Measurements from ENCODE around the gene ACYP1. TPM values are rescaled to one million over a fixed set of nuclear protein-coding genes. Genes with fewer than 3 reads are reported as not detected.
A peak's percentile ranks its signal among the peaks of the same experiment; 100 is the strongest.

Gene ACYP1
- total and polyA plus RNA-seq, 9 of the 15 experiments (the other 6 are each of a cell fraction or from before 2014, with no cell fraction given), result 19.9 to 113 (median 52.3) TPM

DNA sequence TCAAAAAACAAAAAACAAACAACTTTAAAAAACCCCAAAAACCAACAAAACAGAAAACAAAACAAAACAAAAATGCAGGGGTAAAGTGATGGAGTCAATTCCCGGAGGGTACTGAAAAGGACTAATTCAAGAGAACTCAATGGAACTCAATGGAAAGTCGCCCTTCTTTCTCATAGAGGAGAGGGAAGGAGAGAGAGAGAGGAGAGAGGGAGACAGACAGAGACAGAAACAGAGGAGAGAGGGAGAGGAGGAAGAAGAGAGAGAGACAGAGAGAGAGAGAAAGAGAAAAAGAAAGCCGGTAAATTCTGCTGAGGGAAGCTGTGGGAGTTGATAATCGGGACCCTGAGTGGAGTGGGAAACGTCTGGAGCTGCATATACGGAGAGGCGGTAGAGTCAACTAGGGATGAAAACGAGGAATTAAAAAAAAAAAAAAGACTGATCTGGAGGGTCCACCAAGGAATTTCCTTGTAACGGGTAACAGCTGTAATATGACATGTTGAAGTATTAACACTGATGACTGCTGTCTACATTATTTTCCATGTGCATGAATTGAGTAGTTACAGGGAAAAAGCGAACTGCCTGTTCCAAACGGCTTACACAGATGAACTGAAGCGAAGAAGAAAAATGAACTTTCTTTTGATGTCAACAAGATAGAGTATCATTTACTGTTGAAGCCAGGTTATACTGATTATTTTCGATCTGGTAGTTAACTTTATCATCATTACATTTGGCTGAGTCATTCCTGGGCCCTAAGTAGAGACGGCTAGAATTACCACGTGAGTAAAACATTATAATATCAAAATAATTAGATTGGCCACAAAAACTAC, 4.7 kb upstream of the ACYP1 start (continued):
- no peak for TF ChIP-seq NRF1 (conservative IDR thresholded peaks at IDR 0.05 in 1 of 2, IDR thresholded peaks at IDR 0.05 in 1 of 2)
- TF ChIP-seq, protein P1, sequence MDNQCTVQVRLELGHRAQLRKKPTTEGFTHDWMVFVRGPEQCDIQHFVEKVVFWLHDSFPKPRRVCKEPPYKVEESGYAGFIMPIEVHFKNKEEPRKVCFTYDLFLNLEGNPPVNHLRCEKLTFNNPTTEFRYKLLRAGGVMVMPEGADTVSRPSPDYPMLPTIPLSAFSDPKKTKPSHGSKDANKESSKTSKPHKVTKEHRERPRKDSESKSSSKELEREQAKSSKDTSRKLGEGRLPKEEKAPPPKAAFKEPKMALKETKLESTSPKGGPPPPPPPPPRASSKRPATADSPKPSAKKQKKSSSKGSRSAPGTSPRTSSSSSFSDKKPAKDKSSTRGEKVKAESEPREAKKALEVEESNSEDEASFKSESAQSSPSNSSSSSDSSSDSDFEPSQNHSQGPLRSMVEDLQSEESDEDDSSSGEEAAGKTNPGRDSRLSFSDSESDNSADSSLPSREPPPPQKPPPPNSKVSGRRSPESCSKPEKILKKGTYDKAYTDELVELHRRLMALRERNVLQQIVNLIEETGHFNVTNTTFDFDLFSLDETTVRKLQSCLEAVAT (IDR thresholded peaks at IDR 0.05), result peak; percentile 21 to 85; a peak in 1 of 4 replicates
- TF ChIP-seq RBM22 (IDR thresholded peaks at IDR 0.05; ENCODE audit: low read depth, low read length, poor library complexity, severe bottlenecking), result no peak
- TF ChIP-seq ZC3H11A (IDR thresholded peaks at IDR 0.05; ENCODE audit: low read depth, low read length), result no peak
- no peak for TF ChIP-seq ILF3 (IDR thresholded peaks at IDR 0.05; ENCODE audit: borderline replicate concordance)
- TF ChIP-seq, protein P2, sequence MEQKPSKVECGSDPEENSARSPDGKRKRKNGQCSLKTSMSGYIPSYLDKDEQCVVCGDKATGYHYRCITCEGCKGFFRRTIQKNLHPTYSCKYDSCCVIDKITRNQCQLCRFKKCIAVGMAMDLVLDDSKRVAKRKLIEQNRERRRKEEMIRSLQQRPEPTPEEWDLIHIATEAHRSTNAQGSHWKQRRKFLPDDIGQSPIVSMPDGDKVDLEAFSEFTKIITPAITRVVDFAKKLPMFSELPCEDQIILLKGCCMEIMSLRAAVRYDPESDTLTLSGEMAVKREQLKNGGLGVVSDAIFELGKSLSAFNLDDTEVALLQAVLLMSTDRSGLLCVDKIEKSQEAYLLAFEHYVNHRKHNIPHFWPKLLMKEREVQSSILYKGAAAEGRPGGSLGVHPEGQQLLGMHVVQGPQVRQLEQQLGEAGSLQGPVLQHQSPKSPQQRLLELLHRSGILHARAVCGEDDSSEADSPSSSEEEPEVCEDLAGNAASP (IDR thresholded peaks at IDR 0.05), result no peak
- TF ChIP-seq, protein P3, sequence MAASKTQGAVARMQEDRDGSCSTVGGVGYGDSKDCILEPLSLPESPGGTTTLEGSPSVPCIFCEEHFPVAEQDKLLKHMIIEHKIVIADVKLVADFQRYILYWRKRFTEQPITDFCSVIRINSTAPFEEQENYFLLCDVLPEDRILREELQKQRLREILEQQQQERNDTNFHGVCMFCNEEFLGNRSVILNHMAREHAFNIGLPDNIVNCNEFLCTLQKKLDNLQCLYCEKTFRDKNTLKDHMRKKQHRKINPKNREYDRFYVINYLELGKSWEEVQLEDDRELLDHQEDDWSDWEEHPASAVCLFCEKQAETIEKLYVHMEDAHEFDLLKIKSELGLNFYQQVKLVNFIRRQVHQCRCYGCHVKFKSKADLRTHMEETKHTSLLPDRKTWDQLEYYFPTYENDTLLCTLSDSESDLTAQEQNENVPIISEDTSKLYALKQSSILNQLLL (CRISPR knock-in tag; IDR thresholded peaks at IDR 0.05; ENCODE audit: borderline replicate concordance), result no peak
- TF ChIP-seq TEAD2 (tag; IDR thresholded peaks at IDR 0.05), result no peak
- TF ChIP-seq, protein P4, sequence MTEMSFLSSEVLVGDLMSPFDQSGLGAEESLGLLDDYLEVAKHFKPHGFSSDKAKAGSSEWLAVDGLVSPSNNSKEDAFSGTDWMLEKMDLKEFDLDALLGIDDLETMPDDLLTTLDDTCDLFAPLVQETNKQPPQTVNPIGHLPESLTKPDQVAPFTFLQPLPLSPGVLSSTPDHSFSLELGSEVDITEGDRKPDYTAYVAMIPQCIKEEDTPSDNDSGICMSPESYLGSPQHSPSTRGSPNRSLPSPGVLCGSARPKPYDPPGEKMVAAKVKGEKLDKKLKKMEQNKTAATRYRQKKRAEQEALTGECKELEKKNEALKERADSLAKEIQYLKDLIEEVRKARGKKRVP (CRISPR knock-in tag; IDR thresholded peaks at IDR 0.05), result no peak
- no peak for TF ChIP-seq KLF16 (IDR thresholded peaks at IDR 0.05)
- TF ChIP-seq SUPT5H (IDR thresholded peaks at IDR 0.05), result 0 out of 2 replicates have a peak, but pooled peaks have one; percentile 13
- TF ChIP-seq, protein P5, sequence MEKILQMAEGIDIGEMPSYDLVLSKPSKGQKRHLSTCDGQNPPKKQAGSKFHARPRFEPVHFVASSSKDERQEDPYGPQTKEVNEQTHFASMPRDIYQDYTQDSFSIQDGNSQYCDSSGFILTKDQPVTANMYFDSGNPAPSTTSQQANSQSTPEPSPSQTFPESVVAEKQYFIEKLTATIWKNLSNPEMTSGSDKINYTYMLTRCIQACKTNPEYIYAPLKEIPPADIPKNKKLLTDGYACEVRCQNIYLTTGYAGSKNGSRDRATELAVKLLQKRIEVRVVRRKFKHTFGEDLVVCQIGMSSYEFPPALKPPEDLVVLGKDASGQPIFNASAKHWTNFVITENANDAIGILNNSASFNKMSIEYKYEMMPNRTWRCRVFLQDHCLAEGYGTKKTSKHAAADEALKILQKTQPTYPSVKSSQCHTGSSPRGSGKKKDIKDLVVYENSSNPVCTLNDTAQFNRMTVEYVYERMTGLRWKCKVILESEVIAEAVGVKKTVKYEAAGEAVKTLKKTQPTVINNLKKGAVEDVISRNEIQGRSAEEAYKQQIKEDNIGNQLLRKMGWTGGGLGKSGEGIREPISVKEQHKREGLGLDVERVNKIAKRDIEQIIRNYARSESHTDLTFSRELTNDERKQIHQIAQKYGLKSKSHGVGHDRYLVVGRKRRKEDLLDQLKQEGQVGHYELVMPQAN (IDR thresholded peaks at IDR 0.05; ENCODE audit: borderline replicate concordance), result 0 out of 2 replicates have a peak, but pooled peaks have one; percentile 24
- no peak for TF ChIP-seq ZNF282 (CRISPR knock-in tag; IDR thresholded peaks at IDR 0.05)
- no peak for TF ChIP-seq ZNF766 (CRISPR knock-in tag; conservative IDR thresholded peaks at IDR 0.05)
- TF ChIP-seq, protein P6, sequence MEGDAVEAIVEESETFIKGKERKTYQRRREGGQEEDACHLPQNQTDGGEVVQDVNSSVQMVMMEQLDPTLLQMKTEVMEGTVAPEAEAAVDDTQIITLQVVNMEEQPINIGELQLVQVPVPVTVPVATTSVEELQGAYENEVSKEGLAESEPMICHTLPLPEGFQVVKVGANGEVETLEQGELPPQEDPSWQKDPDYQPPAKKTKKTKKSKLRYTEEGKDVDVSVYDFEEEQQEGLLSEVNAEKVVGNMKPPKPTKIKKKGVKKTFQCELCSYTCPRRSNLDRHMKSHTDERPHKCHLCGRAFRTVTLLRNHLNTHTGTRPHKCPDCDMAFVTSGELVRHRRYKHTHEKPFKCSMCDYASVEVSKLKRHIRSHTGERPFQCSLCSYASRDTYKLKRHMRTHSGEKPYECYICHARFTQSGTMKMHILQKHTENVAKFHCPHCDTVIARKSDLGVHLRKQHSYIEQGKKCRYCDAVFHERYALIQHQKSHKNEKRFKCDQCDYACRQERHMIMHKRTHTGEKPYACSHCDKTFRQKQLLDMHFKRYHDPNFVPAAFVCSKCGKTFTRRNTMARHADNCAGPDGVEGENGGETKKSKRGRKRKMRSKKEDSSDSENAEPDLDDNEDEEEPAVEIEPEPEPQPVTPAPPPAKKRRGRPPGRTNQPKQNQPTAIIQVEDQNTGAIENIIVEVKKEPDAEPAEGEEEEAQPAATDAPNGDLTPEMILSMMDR (IDR thresholded peaks at IDR 0.05 in 2 of 3, conservative IDR thresholded peaks at IDR 0.05 in 1 of 3; ENCODE audit: insufficient read depth in 2 of 3, low read depth in 1 of 3, low read length in 3 of 3), result no peak
- no peak for TF ChIP-seq MCM3 (IDR thresholded peaks at IDR 0.05)
- TF ChIP-seq ZKSCAN3 (CRISPR knock-in tag; IDR thresholded peaks at IDR 0.05), result no peak
- TF ChIP-seq CEBPB (tag; IDR thresholded peaks at IDR 0.05), result no peak
- 0 out of 2 replicates have a peak, but pooled peaks have one; percentile 10 for TF ChIP-seq OTX1 (CRISPR knock-in tag; IDR thresholded peaks at IDR 0.05)
